WTC11 (cell line): ENCODE data around the gene CHMP1B. TPM values are rescaled to one million over a fixed set of nuclear protein-coding genes. Genes with fewer than 3 reads are reported as not detected.

Experiments
- ATAC-seq: fragments of 200-7000 bp; cut with Tn5 transposase; 2 replicates; pipeline ENCODE4 v1.10.0; 2021; ENCODE audit warnings: mild to moderate bottlenecking, moderate library complexity
- CTCF ChIA-PET: fragments of 300-600 bp; sonication (Branson Sonifier 250); formaldehyde crosslinking; loops from one replicate; lab custom pipeline; 2021; ENCODE audit warnings: antibody characterized with exemption; lab: Charles Lee
- POLR2A ChIA-PET: fragments of 350-600 bp; sonication (Branson Sonifier 250); formaldehyde crosslinking; loops from one replicate; lab custom pipeline; 2021; ENCODE audit warnings: antibody characterized with exemption; lab: Charles Lee
- DNase-seq: peaks from one replicate; pipeline ENCODE4 v3.0.0; 2021; ENCODE audit warnings: low spot score
- H3K27ac Mint-ChIP-seq: 2 replicates; pipeline ENCODE4 v1.8.0; 2021; ENCODE audit warnings: mixed read lengths
- H3K27me3 Mint-ChIP-seq: 2 replicates; pipeline ENCODE4 v1.8.0; 2021; ENCODE audit warnings: low read depth, mild to moderate bottlenecking, moderate library complexity, mixed read lengths
- H3K36me3 Mint-ChIP-seq: 2 replicates; pipeline ENCODE4 v1.8.0; 2021; ENCODE audit warnings: mixed read lengths
- H3K4me1 Mint-ChIP-seq: 2 replicates; pipeline ENCODE4 v1.8.0; 2022; ENCODE audit warnings: mixed read lengths
- H3K4me3 Mint-ChIP-seq: 2 replicates; pipeline ENCODE4 v1.8.0; 2021; ENCODE audit warnings: mild to moderate bottlenecking, moderate library complexity, mixed read lengths
- H3K9me3 Mint-ChIP-seq: 2 replicates; pipeline ENCODE4 v1.8.0; 2021; ENCODE audit warnings: mixed read lengths
- ATF1 ChIP-seq: sonication (generic); formaldehyde crosslinking; IDR thresholded peaks from 2 replicates; pipeline ENCODE4 v1.8.1; 2023; ENCODE audit warnings: mild to moderate bottlenecking, moderate library complexity, missing genetic modification reagents
- CREB1 ChIP-seq: sonication (generic); formaldehyde crosslinking; IDR thresholded peaks from 2 replicates; pipeline ENCODE4 v1.8.0; 2023; ENCODE audit warnings: mild to moderate bottlenecking, missing genetic modification reagents
- ESRRA ChIP-seq: sonication (generic); formaldehyde crosslinking; IDR thresholded peaks from 2 replicates; pipeline ENCODE4 v1.8.1; 2022; ENCODE audit warnings: mild to moderate bottlenecking, missing genetic modification reagents, borderline replicate concordance
- GTF2I ChIP-seq: fragments of 250-450 bp; sonication (Bioruptor Pico); conservative IDR thresholded peaks from 2 replicates; pipeline ENCODE4 v1.4.0; 2021; ENCODE audit warnings: mild to moderate bottlenecking
- KAT7 ChIP-seq: sonication (generic); formaldehyde crosslinking; IDR thresholded peaks from 2 replicates; pipeline ENCODE4 v1.8.1; 2023; ENCODE audit warnings: missing genetic modification reagents, mild to moderate bottlenecking, borderline replicate concordance
- NFATC4 ChIP-seq: fragments of 250-450 bp; sonication (Bioruptor Pico); IDR thresholded peaks from 2 replicates; pipeline ENCODE4 v1.9.0; 2021; ENCODE audit warnings: mild to moderate bottlenecking
- NR2C2 ChIP-seq: sonication (generic); formaldehyde crosslinking; IDR thresholded peaks from 2 replicates; pipeline ENCODE4 v1.8.0; 2022; ENCODE audit warnings: mild to moderate bottlenecking, missing genetic modification reagents
- OVOL2 ChIP-seq: fragments of 250-450 bp; sonication (Bioruptor Pico); IDR thresholded peaks from 2 replicates; pipeline ENCODE4 v1.9.0; 2021; ENCODE audit warnings: mild to moderate bottlenecking, borderline replicate concordance
- RELA ChIP-seq: sonication (generic); formaldehyde crosslinking; IDR thresholded peaks from 2 replicates; pipeline ENCODE4 v1.8.1; 2022; ENCODE audit warnings: missing genetic modification reagents, mild to moderate bottlenecking, borderline replicate concordance
- SOX15 ChIP-seq: fragments of 250-450 bp; sonication (Bioruptor Pico); IDR thresholded peaks from 2 replicates; pipeline ENCODE4 v1.9.0; 2021; ENCODE audit warnings: mild to moderate bottlenecking
- STAT6 ChIP-seq: sonication (generic); formaldehyde crosslinking; conservative IDR thresholded peaks from 2 replicates; pipeline ENCODE4 v1.8.1; 2023; ENCODE audit warnings: mild to moderate bottlenecking, low read depth, missing genetic modification reagents, moderate library complexity
- TEAD1 ChIP-seq: sonication (generic); formaldehyde crosslinking; IDR thresholded peaks from 2 replicates; pipeline ENCODE4 v1.8.0; 2022; ENCODE audit warnings: mild to moderate bottlenecking, missing genetic modification reagents
- ZNF263 ChIP-seq: sonication (generic); formaldehyde crosslinking; IDR thresholded peaks from 2 replicates; pipeline ENCODE4 v1.8.1; 2022; ENCODE audit warnings: low read depth, mild to moderate bottlenecking, moderate library complexity, missing genetic modification reagents
- ZNF416 ChIP-seq: fragments of 250-450 bp; sonication (Bioruptor Pico); IDR thresholded peaks from 2 replicates; pipeline ENCODE4 v1.9.0; 2021; ENCODE audit warnings: mild to moderate bottlenecking, inconsistent platforms
- ZSCAN18 ChIP-seq: fragments of 250-450 bp; sonication (Bioruptor Pico); IDR thresholded peaks from 2 replicates; pipeline ENCODE4 v2.1.2; 2022; ENCODE audit warnings: mild to moderate bottlenecking, moderate library complexity
- total RNA-seq: library from RNA; stranded (reverse); gene quantifications from 3 replicates; pipeline ENCODE4 v1.2.3, GENCODE V29; 2021
- TF ChIP-seq, protein P1 (sequence below): sonication (generic); formaldehyde crosslinking; IDR thresholded peaks from 2 replicates; pipeline ENCODE4 v1.8.0; 2022; ENCODE audit warnings: mild to moderate bottlenecking, missing genetic modification reagents
- TF ChIP-seq, protein P2 (sequence below): fragments of 250-450 bp; sonication (Bioruptor Pico); IDR thresholded peaks from 2 replicates; pipeline ENCODE4 v1.8.0; 2021; ENCODE audit warnings: mild to moderate bottlenecking

Gene CHMP1B
- total RNA-seq, 1 experiment from 2014 or later = 37.2 TPM

GRCh38 chr18:11897781-11898180, 46.6 kb downstream of the CHMP1B start:
- Mint-ChIP-seq H3K4me1 (peaks cover 11% of the 10 kb centered on the region), H3K9me3 (no peaks in the 10 kb centered on the region), H3K36me3 (peaks cover 40% of the 10 kb centered on the region), H3K27ac (no peak overlapping the region), H3K27me3 (no peaks in the 10 kb centered on the region), H3K4me3 (no peak overlapping the region)
- DNase-seq (no peak), ATAC-seq (no peak)
- ChIA-PET CTCF (interaction anchor here (1.2 kb wide), 1 partner anchor 242 kb away, joined by 3 read pairs; no protein-coding TSS in a partner anchor), POLR2A (no interaction called here)
- TF ChIP-seq NR2C2 = no peak
- TF ChIP-seq, all 79 proteins: peak for 0

- ChIA-PET CTCF (no interaction called here), POLR2A (no interaction called here)
- H3K4me1 Mint-ChIP-seq = peaks cover 21% of the 10 kb centered on the region
- no peaks in the 10 kb centered on the region for H3K27me3 Mint-ChIP-seq
- TF ChIP-seq ZNF263 = no peak
- no peaks in the 10 kb centered on the region for H3K9me3 Mint-ChIP-seq
- ATAC-seq = no peak
- H3K36me3 Mint-ChIP-seq = peaks cover 30% of the 10 kb centered on the region
- no peak for DNase-seq
- H3K27ac Mint-ChIP-seq = no peak overlapping the region
- H3K4me3 Mint-ChIP-seq = no peak overlapping the region
Measured at GRCh38 chr18:11899063-11899462, 47.9 kb downstream of the CHMP1B start.

GRCh38 chr18:11901826-11902438, 50.7 kb downstream of the CHMP1B start:
- H3K9me3 Mint-ChIP-seq = no peaks in the 10 kb centered on the region
- H3K4me3 Mint-ChIP-seq = no peak overlapping the region
- peaks cover 15% of the 10 kb centered on the region for H3K36me3 Mint-ChIP-seq
- POLR2A ChIA-PET = no interaction called here
- DNase-seq = no peak
- no peak overlapping the region; the same call in 1 of the 2 replicates for H3K27ac Mint-ChIP-seq
- no peak for ATAC-seq
- TF ChIP-seq ESRRA (CRISPR knock-in tag) = no peak
- TF ChIP-seq NFATC4 (CRISPR knock-in tag) = no peak
- TF ChIP-seq CREB1 (CRISPR knock-in tag) = no peak
- no peak for TF ChIP-seq ZSCAN18 (CRISPR knock-in tag)
- TF ChIP-seq, protein P1, sequence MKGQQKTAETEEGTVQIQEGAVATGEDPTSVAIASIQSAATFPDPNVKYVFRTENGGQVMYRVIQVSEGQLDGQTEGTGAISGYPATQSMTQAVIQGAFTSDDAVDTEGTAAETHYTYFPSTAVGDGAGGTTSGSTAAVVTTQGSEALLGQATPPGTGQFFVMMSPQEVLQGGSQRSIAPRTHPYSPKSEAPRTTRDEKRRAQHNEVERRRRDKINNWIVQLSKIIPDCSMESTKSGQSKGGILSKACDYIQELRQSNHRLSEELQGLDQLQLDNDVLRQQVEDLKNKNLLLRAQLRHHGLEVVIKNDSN (CRISPR knock-in tag) = no peak
- no peak for TF ChIP-seq ATF1 (CRISPR knock-in tag)
- TF ChIP-seq RELA (CRISPR knock-in tag) = no peak
- TF ChIP-seq STAT6 = no peak
- no peak for TF ChIP-seq OVOL2 (CRISPR knock-in tag)
- no peak for TF ChIP-seq GTF2I (CRISPR knock-in tag)
- no peak for TF ChIP-seq ZNF416
- TF ChIP-seq TEAD1 = no peak
- TF ChIP-seq KAT7 (CRISPR knock-in tag) = no peak
- TF ChIP-seq, protein P2, sequence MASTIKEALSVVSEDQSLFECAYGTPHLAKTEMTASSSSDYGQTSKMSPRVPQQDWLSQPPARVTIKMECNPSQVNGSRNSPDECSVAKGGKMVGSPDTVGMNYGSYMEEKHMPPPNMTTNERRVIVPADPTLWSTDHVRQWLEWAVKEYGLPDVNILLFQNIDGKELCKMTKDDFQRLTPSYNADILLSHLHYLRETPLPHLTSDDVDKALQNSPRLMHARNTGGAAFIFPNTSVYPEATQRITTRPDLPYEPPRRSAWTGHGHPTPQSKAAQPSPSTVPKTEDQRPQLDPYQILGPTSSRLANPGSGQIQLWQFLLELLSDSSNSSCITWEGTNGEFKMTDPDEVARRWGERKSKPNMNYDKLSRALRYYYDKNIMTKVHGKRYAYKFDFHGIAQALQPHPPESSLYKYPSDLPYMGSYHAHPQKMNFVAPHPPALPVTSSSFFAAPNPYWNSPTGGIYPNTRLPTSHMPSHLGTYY (CRISPR knock-in tag) = no peak
- no peak for TF ChIP-seq SOX15 (CRISPR knock-in tag)
- H3K27me3 Mint-ChIP-seq = no peaks in the 10 kb centered on the region
- CTCF ChIA-PET = no interaction called here
- peaks cover 39% of the 10 kb centered on the region for H3K4me1 Mint-ChIP-seq
